Loucy (cell line): ENCODE results near the gene C11orf58.

Experiments used
- H2AFZ ChIP-seq: fragments of 200-600 bp; sonication (generic); 2 replicates; pipeline ENCODE4 v1.6.0; 2016; ENCODE audit warnings: antibody characterized with exemption, mild to moderate bottlenecking, low read length, moderate library complexity
- H3F3A ChIP-seq: fragments of 200-600 bp; 2 replicates; pipeline ENCODE4 v1.6.0; 2016; ENCODE audit warnings: antibody characterized with exemption, low read depth, mild to moderate bottlenecking
- H3K27me3 ChIP-seq: fragments of 200-600 bp; sonication (generic); 2 replicates; pipeline ENCODE4 v1.6.1; 2014; ENCODE audit warnings: low read length, mild to moderate bottlenecking; ENCODE audit not compliant: insufficient read depth, poor library complexity, severe bottlenecking
- H3K36me3 ChIP-seq: fragments of 200-600 bp; sonication (generic); 2 replicates; pipeline ENCODE4 v1.6.1; 2016; ENCODE audit warnings: low read length; ENCODE audit not compliant: insufficient read depth
- H3K4me1 ChIP-seq: fragments of 200-600 bp; sonication (generic); 2 replicates; pipeline ENCODE4 v1.5.1; 2014; ENCODE audit warnings: low read length, mild to moderate bottlenecking; ENCODE audit not compliant: insufficient read depth, poor library complexity, severe bottlenecking
- H3K4me2 ChIP-seq: fragments of 200-600 bp; sonication (generic); 2 replicates; pipeline ENCODE4 v1.6.0; 2014; ENCODE audit warnings: antibody characterized with exemption, low read length, low read depth, mild to moderate bottlenecking; ENCODE audit not compliant: poor library complexity, severe bottlenecking
- H3K4me3 ChIP-seq: fragments of 200-600 bp; sonication (generic); 2 replicates; pipeline ENCODE4 v1.5.1; 2014; ENCODE audit warnings: low read length, mild to moderate bottlenecking, mixed read lengths; ENCODE audit not compliant: poor library complexity, severe bottlenecking
- H3K79me2 ChIP-seq: fragments of 200-600 bp; sonication (generic); 2 replicates; pipeline ENCODE4 v1.6.1; 2014; ENCODE audit warnings: low read length; ENCODE audit not compliant: insufficient read depth
- H3K9ac ChIP-seq: fragments of 200-600 bp; sonication (generic); 2 replicates; pipeline ENCODE4 v1.6.0; 2014; ENCODE audit warnings: mild to moderate bottlenecking, low read depth, low read length, moderate library complexity; ENCODE audit not compliant: poor library complexity, severe bottlenecking
- H3K9me2 ChIP-seq: fragments of 200-600 bp; sonication (generic); replicated peaks from 2 replicates; pipeline ENCODE4 v1.6.1; 2016; ENCODE audit warnings: low read depth, low read length, mixed read lengths
- H3K9me3 ChIP-seq: fragments of 200-600 bp; sonication (generic); 2 replicates; pipeline ENCODE4 v1.6.1; 2014; ENCODE audit warnings: mild to moderate bottlenecking, antibody characterized with exemption, low read length, low read depth; ENCODE audit not compliant: insufficient read depth
- H4K20me1 ChIP-seq: fragments of 200-600 bp; sonication (generic); 2 replicates; pipeline ENCODE4 v1.6.0; 2014; ENCODE audit warnings: antibody characterized with exemption, low read length, mild to moderate bottlenecking; ENCODE audit not compliant: insufficient read depth, poor library complexity, severe bottlenecking
- CTCF ChIP-seq: fragments of 200-600 bp; sonication (generic); conservative IDR thresholded peaks from 2 replicates; pipeline ENCODE4 v1.5.1; 2014; ENCODE audit warnings: mild to moderate bottlenecking, antibody characterized with exemption, low read length
- EZH2phosphoT487 ChIP-seq: fragments of 200-600 bp; IDR thresholded peaks from 2 replicates; pipeline ENCODE4 v1.6.1; 2018; ENCODE audit warnings: antibody characterized with exemption, mild to moderate bottlenecking, moderate library complexity, borderline replicate concordance

Gene C11orf58

GRCh38 chr11:16758382-16759024 lies 20.1 kb downstream of the C11orf58 start:
- peaks cover 39% of the 10 kb centered on the region; the same call in 1 of the 2 replicates for H3K36me3 ChIP-seq

GRCh38 chr11:16759857-16760508 lies 21.5 kb downstream of the C11orf58 start:
- H3K36me3 ChIP-seq: peaks cover 28% of the 10 kb centered on the region; the same call in 1 of the 2 replicates
- no peaks in the 10 kb centered on the region for H3K27me3 ChIP-seq
- no peaks in the 10 kb centered on the region for H3K9me3 ChIP-seq
- H2AFZ ChIP-seq: no peak overlapping the region
- H3K9me2 ChIP-seq: no peaks in the 10 kb centered on the region
- H3K9ac ChIP-seq: no peak overlapping the region
- H4K20me1 ChIP-seq: no peaks in the 10 kb centered on the region
- no peak overlapping the region for H3K4me3 ChIP-seq
- TF ChIP-seq CTCF (no peak), EZH2phosphoT487 (no peak)
- H3F3A ChIP-seq: no peaks in the 10 kb centered on the region
- H3K79me2 ChIP-seq: no peaks in the 10 kb centered on the region
- no peak overlapping the region for H3K4me2 ChIP-seq
- no peaks in the 10 kb centered on the region for H3K4me1 ChIP-seq

More at GRCh38 chr11:16758382-16759024, 20.1 kb downstream of the C11orf58 start:
- H3K9me2 ChIP-seq: no peaks in the 10 kb centered on the region
- no peak for TF ChIP-seq CTCF
- TF ChIP-seq EZH2phosphoT487: no peak
- H2AFZ ChIP-seq: no peak overlapping the region
- H4K20me1 ChIP-seq: no peaks in the 10 kb centered on the region
- H3F3A ChIP-seq: no peaks in the 10 kb centered on the region
- no peaks in the 10 kb centered on the region for H3K9me3 ChIP-seq
- H3K27me3 ChIP-seq: no peaks in the 10 kb centered on the region
- no peaks in the 10 kb centered on the region for H3K79me2 ChIP-seq
- no peak overlapping the region for H3K4me2 ChIP-seq
- no peaks in the 10 kb centered on the region for H3K4me1 ChIP-seq
- H3K4me3 ChIP-seq: no peak overlapping the region
- H3K9ac ChIP-seq: no peak overlapping the region

GRCh38 chr11:16763746-16764145 lies 25.3 kb downstream of the C11orf58 start:
- Histone ChIP-seq H3K9ac (no peak overlapping the region), H3K27me3 (no peaks in the 10 kb centered on the region), H3K36me3 (no peaks in the 10 kb centered on the region), H2AFZ (no peak overlapping the region), H3F3A (no peaks in the 10 kb centered on the region), H4K20me1 (no peaks in the 10 kb centered on the region), H3K9me3 (no peaks in the 10 kb centered on the region), H3K79me2 (no peaks in the 10 kb centered on the region), H3K4me2 (no peak overlapping the region), H3K4me3 (no peak overlapping the region), H3K4me1 (no peaks in the 10 kb centered on the region), H3K9me2 (no peaks in the 10 kb centered on the region)
- TF ChIP-seq EZH2phosphoT487: no peak
- no peak for TF ChIP-seq CTCF
